GM21381 (cell line): Measurements from ENCODE around the gene SLIT3.
"Not testable (repeated sequence)": the region's sequence is repeated elsewhere in the genome, so short reads cannot be mapped to it uniquely, and the experiment has no call there.

Source experiments
- ATAC-seq: cut with Tn5 transposase; IDR thresholded peaks from one replicate; pipeline ENCODE4 v1.9.1; 2021; ENCODE audit warnings: mild to moderate bottlenecking, moderate library complexity; ENCODE audit not compliant: unreplicated experiment

Gene SLIT3

GRCh38 chr5:169151051-169151805, 149.7 kb downstream of the SLIT3 start:
- no peak for ATAC-seq

GRCh38 chr5:169150108-169150507, 150.8 kb downstream of the SLIT3 start:
- ATAC-seq, result no peak

GRCh38 chr5:169149317-169149716, 151.6 kb downstream of the SLIT3 start:
- no peak for ATAC-seq

GRCh38 chr5:169148138-169148740, 152.7 kb downstream of the SLIT3 start:
- ATAC-seq, result no peak

- no peak for ATAC-seq
Measured at GRCh38 chr5:169147534-169147933, 153.4 kb downstream of the SLIT3 start.

GRCh38 chr5:169146158-169146557, 154.8 kb downstream of the SLIT3 start:
- ATAC-seq, result no peak

GRCh38 chr5:169142264-169142970, 158.5 kb downstream of the SLIT3 start:
- no peak for ATAC-seq

GRCh38 chr5:169140215-169140614, 160.7 kb downstream of the SLIT3 start:
- ATAC-seq, result not testable (repeated sequence)

GRCh38 chr5:169139480-169140050, 161.4 kb downstream of the SLIT3 start:
- no peak for ATAC-seq

- ATAC-seq, result no peak
Measured at GRCh38 chr5:169133531-169133930, 167.4 kb downstream of the SLIT3 start.

- ATAC-seq, result no peak
Measured at GRCh38 chr5:169132302-169132660, 168.7 kb downstream of the SLIT3 start.

- no peak for ATAC-seq
Measured at GRCh38 chr5:169131616-169132301, 169.2 kb downstream of the SLIT3 start.

- ATAC-seq, result no peak
Measured at GRCh38 chr5:169128679-169129078, 172.3 kb downstream of the SLIT3 start.

GRCh38 chr5:169127431-169127830, 173.5 kb downstream of the SLIT3 start:
- ATAC-seq, result no peak

- ATAC-seq, result no peak
Measured at GRCh38 chr5:169126481-169127021, 174.4 kb downstream of the SLIT3 start.

- ATAC-seq, result no peak
Measured at GRCh38 chr5:169125571-169125970, 175.4 kb downstream of the SLIT3 start.

- ATAC-seq, result no peak
Measured at GRCh38 chr5:169122951-169123350, 178.0 kb downstream of the SLIT3 start.

- ATAC-seq, result no peak
Measured at GRCh38 chr5:169121630-169122420, 179.1 kb downstream of the SLIT3 start.

GRCh38 chr5:169119288-169120048, 181.5 kb downstream of the SLIT3 start:
- ATAC-seq, result no peak
